HS-5 (cell line): ENCODE data around the gene COG5.

Source experiments
- DNase-seq: peaks from one replicate; pipeline ENCODE4 v3.0.0-alpha.2; 2012; ENCODE audit warnings: low read depth

The COG5 gene

GRCh38 chr7:107505997-107506673 lies 57.6 kb downstream of the COG5 start:
- DNase-seq = no peak

- DNase-seq = no peak
Observed at GRCh38 chr7:107505362-107505761, 58.4 kb downstream of the COG5 start.

- DNase-seq = no peak
Observed at GRCh38 chr7:107503687-107504086, 60.0 kb downstream of the COG5 start.

- DNase-seq = no peak
Observed at GRCh38 chr7:107502797-107503196, 60.9 kb downstream of the COG5 start.

- DNase-seq = no peak
Observed at GRCh38 chr7:107502154-107502553, 61.6 kb downstream of the COG5 start.

- DNase-seq = no peak
Observed at GRCh38 chr7:107501593-107501992, 62.1 kb downstream of the COG5 start.

- DNase-seq = no peak
Observed at GRCh38 chr7:107499731-107500130, 64.0 kb downstream of the COG5 start.

GRCh38 chr7:107495516-107495915 lies 68.2 kb downstream of the COG5 start:
- DNase-seq = no peak

- no peak for DNase-seq
Observed at GRCh38 chr7:107494884-107495283, 68.8 kb downstream of the COG5 start.

- DNase-seq = no peak
Observed at GRCh38 chr7:107494315-107494751, 69.4 kb downstream of the COG5 start.

GRCh38 chr7:107492875-107493274 lies 70.8 kb downstream of the COG5 start:
- DNase-seq = no peak

GRCh38 chr7:107486041-107486440 lies 77.7 kb downstream of the COG5 start:
- no peak for DNase-seq

GRCh38 chr7:107482571-107482970 lies 81.1 kb downstream of the COG5 start:
- DNase-seq = no peak

GRCh38 chr7:107480932-107481331 lies 82.8 kb downstream of the COG5 start:
- DNase-seq = no peak

GRCh38 chr7:107479303-107479702 lies 84.4 kb downstream of the COG5 start:
- no peak for DNase-seq

- DNase-seq = no peak
Observed at GRCh38 chr7:107474104-107474521, 89.6 kb downstream of the COG5 start.

- no peak for DNase-seq
Observed at GRCh38 chr7:107472116-107472515, 91.6 kb downstream of the COG5 start.

GRCh38 chr7:107471292-107472070 lies 92.2 kb downstream of the COG5 start:
- DNase-seq = no peak

GRCh38 chr7:107469929-107470328 lies 93.8 kb downstream of the COG5 start, which contains the start of gene GPR22:
Gene GPR22, plus strand, starts transcription at chr7:107470057. Its CDS starts 4,004 bp downstream, at chr7:107474061.
- DNase-seq = no peak

GRCh38 chr7:107468824-107469223 lies 94.9 kb downstream of the COG5 start:
- DNase-seq = no peak

GRCh38 chr7:107467972-107468371 lies 95.7 kb downstream of the COG5 start:
- no peak for DNase-seq

GRCh38 chr7:107464666-107465226 lies 99.0 kb downstream of the COG5 start:
- DNase-seq = no peak
